K562 (cell line): ENCODE data around the gene CDC25B. TPM values are rescaled to one million over a fixed set of nuclear protein-coding genes. Genes with fewer than 3 reads are reported as not detected.

Experiments used
- ATAC-seq: fragments of 200-7000 bp; cut with Tn5 transposase; 3 replicates; pipeline ENCODE4 v1.9.1; 2020; ENCODE audit warnings: moderate library complexity
- BruUV-seq: library from RNA; stranded (reverse); fragments of 400-500 nt; replicated peaks from 2 replicates; lab custom pipeline; 2021; lab: Mats Ljungman, UMichigan
- CTCF ChIA-PET: fragments of 300-600 bp; formaldehyde crosslinking; extraction: SDS; loops from one replicate; lab custom pipeline; 2021; ENCODE audit warnings: low intra/inter-chr PET ratio; lab: Yijun Ruan, JAX
- POLR2A ChIA-PET: fragments of 300-600, 350-650 bp; sonication (Branson Sonifier 250); formaldehyde crosslinking; extraction: SDS; loops from one replicate; lab custom pipeline; 2021; ENCODE audit warnings: antibody characterized with exemption, inconsistent platforms; lab: Yijun Ruan, JAX
- DNase-seq, 4 experiments: peaks; one replicate each; pipeline versions ENCODE4 v3.0.0 to v3.0.0-alpha.2; 2011 to 2018; ENCODE audit warnings: low spot score in 3 of 4, mixed read lengths in 3 of 4; ENCODE audit errors: extremely low read depth in 1 of 4
- FAIRE-seq: peaks from 2 replicates; lab custom pipeline; 2011; peaks lifted over from hg19 to GRCh38; lab: Jason Lieb, UNC
- H2AFZ ChIP-seq: 2 replicates; pipeline ENCODE4 v1.6.0; 2011; ENCODE audit warnings: low read depth, low read length, control low read depth, inconsistent platforms
- H3K27ac ChIP-seq: fragments of 200-600 bp; 3 replicates; pipeline ENCODE4 v1.8.0; 2011; ENCODE audit warnings: low read depth, mild to moderate bottlenecking, control low read depth, inconsistent platforms, low read length, moderate library complexity, mixed read lengths; ENCODE audit errors: extremely low read depth
- H3K27me3 ChIP-seq, 2 experiments: fragments of 300-600 bp in 1 of 2; 2 replicates in 1 of 2; 3 replicates in 1 of 2; pipeline versions ENCODE4 v1.6.0 to v1.8.0; 2011; ENCODE audit warnings: inconsistent platforms in 2 of 2, low read length in 2 of 2, mild to moderate bottlenecking in 1 of 2, mixed read lengths in 1 of 2, moderate library complexity in 1 of 2; ENCODE audit not compliant: control insufficient read depth in 2 of 2, insufficient read depth in 2 of 2
- H3K36me3 ChIP-seq: fragments of 300-600 bp; 3 replicates; pipeline ENCODE4 v1.8.0; 2011; ENCODE audit warnings: mild to moderate bottlenecking, low read length, inconsistent platforms; ENCODE audit not compliant: control insufficient read depth, insufficient read depth
- H3K4me1 ChIP-seq, 2 experiments: fragments of 200-600 bp in 1 of 2; replicated peaks in 1 of 2; 2 replicates in 1 of 2; 3 replicates in 1 of 2; pipeline versions ENCODE4 v1.5.1 to v1.8.0; 2011; ENCODE audit warnings: inconsistent platforms in 2 of 2, low read length in 2 of 2, mild to moderate bottlenecking in 1 of 2, mixed read lengths in 1 of 2, moderate library complexity in 1 of 2; ENCODE audit not compliant: control insufficient read depth in 2 of 2, insufficient read depth in 2 of 2
- H3K4me2 ChIP-seq: 2 replicates; pipeline ENCODE4 v1.6.1; 2011; ENCODE audit warnings: low read length, control low read depth, inconsistent platforms, mixed read lengths; ENCODE audit not compliant: insufficient read depth
- H3K4me3 ChIP-seq: fragments of 200-600 bp; sonication (generic), shearing (Covaris generic); 2 replicates; pipeline ENCODE4 v1.5.1; 2016; ENCODE audit warnings: control low read depth, inconsistent platforms
- H3K79me2 ChIP-seq: fragments of 200-600 bp; 3 replicates; pipeline ENCODE4 v1.8.0; 2011; ENCODE audit warnings: low read length, inconsistent platforms; ENCODE audit not compliant: control insufficient read depth, insufficient read depth
- H3K9ac ChIP-seq, 2 experiments: 2 replicates each; pipeline versions ENCODE4 v1.6.0 to v1.6.1; 2011; ENCODE audit warnings: low read depth in 2 of 2, low read length in 2 of 2, control low read depth in 1 of 2, inconsistent platforms in 1 of 2, mild to moderate bottlenecking in 1 of 2, mixed read lengths in 1 of 2; ENCODE audit not compliant: insufficient read depth in 1 of 2
- H3K9me1 ChIP-seq: one replicate; pipeline ENCODE4 v1.6.0; 2011; ENCODE audit warnings: inconsistent platforms, mild to moderate bottlenecking, low read length, moderate library complexity; ENCODE audit not compliant: control insufficient read depth, insufficient read depth
- H3K9me3 ChIP-seq: replicated peaks from 2 replicates; pipeline ENCODE4 v1.5.1; 2011; ENCODE audit warnings: low read depth, low read length, inconsistent platforms; ENCODE audit not compliant: control insufficient read depth, insufficient read depth
- H4K20me1 ChIP-seq: replicated peaks from 2 replicates; pipeline ENCODE4 v1.6.1; 2011; ENCODE audit warnings: low read length, inconsistent platforms, mixed read lengths; ENCODE audit not compliant: control insufficient read depth, insufficient read depth
- FOXA3 ChIP-seq, 2 experiments: fragments of 450-650 bp in 1 of 2; sonication (generic) in 1 of 2; formaldehyde crosslinking; IDR thresholded peaks in 1 of 2; conservative IDR thresholded peaks in 1 of 2; 2 replicates each; pipeline versions ENCODE4 v1.4.0 to v1.8.0; 2020 to 2022; ENCODE audit warnings: mild to moderate bottlenecking in 2 of 2, missing genetic modification reagents in 1 of 2
- MTA2 ChIP-seq: fragments of 450-650 bp; IDR thresholded peaks from 2 replicates; pipeline ENCODE4 v1.6.1; 2016; ENCODE audit warnings: low read depth
- OTX1 ChIP-seq: fragments of 450-650 bp; formaldehyde crosslinking; IDR thresholded peaks from 2 replicates; pipeline ENCODE4 v1.4.0; 2022; ENCODE audit warnings: mild to moderate bottlenecking
- RBM22 ChIP-seq: fragments of 200-400 bp; formaldehyde crosslinking; IDR thresholded peaks from 2 replicates; pipeline ENCODE4 v1.6.1; 2018; ENCODE audit warnings: low read length, low read depth; ENCODE audit not compliant: poor library complexity, severe bottlenecking
- RFX5 ChIP-seq: IDR thresholded peaks from 2 replicates; pipeline ENCODE4 v1.6.1; 2011; ENCODE audit warnings: low read depth, mild to moderate bottlenecking, improper control_type of control experiment, low read length
- RHOXF2B ChIP-seq: fragments of 250-450 bp; sonication (Bioruptor Pico); conservative IDR thresholded peaks from 2 replicates; pipeline ENCODE4 v1.5.1; 2021
- ZNF76 ChIP-seq: fragments of 250-450 bp; sonication (Bioruptor Pico); IDR thresholded peaks from 2 replicates; pipeline ENCODE4 v1.4.0; 2020; ENCODE audit warnings: mild to moderate bottlenecking, moderate library complexity, borderline replicate concordance
- WGBS: fragments of 100-300 bp; shearing (Covaris generic); methylation state at CpG from one replicate; pipeline ENCODE4 v1.1.6; 2016; ENCODE audit warnings: low coverage, mixed read lengths; ENCODE audit not compliant: insufficient coverage; ENCODE audit errors: missing lambda C conversion rate; 5-methylcytosine and 5-hydroxymethylcytosine counted together
- in situ Hi-C: fragments of 300-500 bp; cut with MboI; formaldehyde crosslinking; loops from 4 replicates; pipeline ENCODE4 v1.15.0; 2018; ENCODE audit warnings: inconsistent platforms, mixed read lengths
- intact Hi-C: fragments of 100-400 bp; cut with micrococcal nuclease; formaldehyde crosslinking; loops from 2 replicates; pipeline ENCODE4 v1.14.2; 2022
- polyA plus RNA-seq, 8 experiments: library from polyadenylated mRNA; depleted of rRNA in 4 of 8; stranded (reverse) in 5 of 8; unstranded in 3 of 8; fragments of >200 nt; fragmentation: Nextera tagmentation in 2 of 8; fragmentation: Illumina TruSeq in 1 of 8; extraction: Ambion mirVana in 2 of 8; extraction: Trizol in 1 of 8; gene quantifications; 2 replicates each; pipeline versions ENCODE4 v1.2.1 to v1.2.3, GENCODE V29; 2011 to 2014; ENCODE audit warnings: inconsistent platforms in 1 of 8, missing spikeins in 1 of 8
- total RNA-seq, 7 experiments: library from RNA; depleted of rRNA in 6 of 7; stranded (reverse); fragments of >200 nt in 6 of 7; fragmentation: Illumina TruSeq in 2 of 7; extraction: Trizol in 2 of 7; gene quantifications; 2 replicates each; pipeline versions ENCODE4 v1.2.1 to v1.2.3, GENCODE V29; 2011 to 2021; ENCODE audit warnings: low replicate concordance in 1 of 7
- TF ChIP-seq, protein P1 (sequence below): fragments of 250-450 bp; sonication (Bioruptor Pico); IDR thresholded peaks from 2 replicates; pipeline ENCODE4 v1.5.0; 2022; ENCODE audit warnings: mild to moderate bottlenecking

The CDC25B gene
- total and polyA plus RNA-seq, 9 of the 15 experiments (the other 6 are each of a cell fraction or from before 2014, with no cell fraction given), result 2.3 to 35.7 (median 9.5) TPM

DNA sequence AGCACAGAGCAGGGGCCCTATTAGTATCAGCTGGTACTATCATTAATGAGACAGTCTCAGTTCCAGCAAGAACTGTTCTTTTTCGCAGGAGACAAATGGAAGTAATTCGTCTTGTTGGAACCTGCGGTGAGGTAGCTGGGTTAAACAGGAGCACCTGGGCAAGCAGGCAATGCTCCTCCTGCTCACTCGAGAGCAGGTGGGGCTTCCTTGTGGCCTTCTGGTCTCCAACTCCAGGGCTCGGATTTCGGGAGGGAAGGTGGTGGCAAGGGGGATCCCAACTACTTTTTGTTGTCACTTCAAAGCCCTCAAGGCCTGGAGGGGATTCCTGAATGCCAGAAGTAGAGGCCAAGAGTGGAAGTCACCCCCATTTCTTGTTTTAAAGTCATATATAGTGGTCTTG, 13.5 kb upstream of the CDC25B start:
- CTCF ChIA-PET, result no interaction called here
- ATAC-seq, result no peak

More for the DNA sequence above, 13.5 kb upstream of the CDC25B start:
- WGBS, result 86% methylated on average over 6 of the region's 6 CpGs
- intact Hi-C loops, result loop anchor here (10.0 kb wide), 2 partner anchors 108 to 412 kb away; no protein-coding TSS in a partner anchor
- Histone ChIP-seq H3K9ac (peak overlapping the region in 1 of 2 experiments; percentile 35; a peak in 1 of 4 replicates), H3K27ac (no peak overlapping the region), H3K9me3 (no peaks in the 10 kb centered on the region), H3K36me3 (peaks cover 21% of the 10 kb centered on the region; the same call in 1 of the 3 replicates), H4K20me1 (peaks cover 6% of the 10 kb centered on the region), H3K4me1 (peaks cover 8 to 50% of the 10 kb centered on the region in 2 experiments; a peak in 3 of 5 replicates), H3K4me3 (no peak overlapping the region), H3K4me2 (no peak overlapping the region), H3K79me2 (peaks cover 31% of the 10 kb centered on the region), H3K9me1 (no peaks in the 10 kb centered on the region), H3K27me3 (no peaks in the 10 kb centered on the region), H2AFZ (no peak overlapping the region)
- POLR2A ChIA-PET, result interaction anchor here (0.7 to 1.7 kb wide), 3 partner anchors 15 to 85 kb away, joined by 3 to 4 read pairs (median 3); partner anchors contain the start of gene ADISSP
- in situ Hi-C loops, result no loop called here
- no peak for FAIRE-seq
- no peak for DNase-seq
- TF ChIP-seq RBM22 (no peak), ZNF76 (CRISPR knock-in tag) (no peak), MTA2 (no peak), OTX1 (CRISPR knock-in tag) (no peak), FOXA3 (CRISPR knock-in tag; conservative IDR thresholded peaks at IDR 0.05 in 1 of 2, IDR thresholded peaks at IDR 0.05 in 1 of 2) (no peak), RFX5 (no peak), RHOXF2B (CRISPR knock-in tag) (no peak)
- TF ChIP-seq, protein P1, sequence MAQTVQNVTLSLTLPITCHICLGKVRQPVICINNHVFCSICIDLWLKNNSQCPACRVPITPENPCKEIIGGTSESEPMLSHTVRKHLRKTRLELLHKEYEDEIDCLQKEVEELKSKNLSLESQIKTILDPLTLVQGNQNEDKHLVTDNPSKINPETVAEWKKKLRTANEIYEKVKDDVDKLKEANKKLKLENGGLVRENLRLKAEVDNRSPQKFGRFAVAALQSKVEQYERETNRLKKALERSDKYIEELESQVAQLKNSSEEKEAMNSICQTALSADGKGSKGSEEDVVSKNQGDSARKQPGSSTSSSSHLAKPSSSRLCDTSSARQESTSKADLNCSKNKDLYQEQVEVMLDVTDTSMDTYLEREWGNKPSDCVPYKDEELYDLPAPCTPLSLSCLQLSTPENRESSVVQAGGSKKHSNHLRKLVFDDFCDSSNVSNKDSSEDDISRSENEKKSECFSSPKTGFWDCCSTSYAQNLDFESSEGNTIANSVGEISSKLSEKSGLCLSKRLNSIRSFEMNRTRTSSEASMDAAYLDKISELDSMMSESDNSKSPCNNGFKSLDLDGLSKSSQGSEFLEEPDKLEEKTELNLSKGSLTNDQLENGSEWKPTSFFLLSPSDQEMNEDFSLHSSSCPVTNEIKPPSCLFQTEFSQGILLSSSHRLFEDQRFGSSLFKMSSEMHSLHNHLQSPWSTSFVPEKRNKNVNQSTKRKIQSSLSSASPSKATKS (CRISPR knock-in tag), result no peak
- BruUV-seq, result no TSS peak
